Peyer's patch (tissue), 4 donors: Measurements from ENCODE around the gene MIER2. TPM values are rescaled to one million over a fixed set of nuclear protein-coding genes. Genes with fewer than 3 reads are reported as not detected.
A peak's percentile ranks its signal among the peaks of the same experiment; 100 is the strongest.

Experiments
- DNase-seq, 3 donors: peaks; one replicate each; pipeline ENCODE4 v3.0.0-alpha.2; 2017 to 2019
- H3K27ac ChIP-seq, 4 donors: fragments of 200-600 bp; sonication (generic); one replicate each; pipeline ENCODE4 v1.5.1; 2016 to 2019
- H3K27me3 ChIP-seq, 2 donors: fragments of 200-600 bp; sonication (generic); one replicate each; pipeline ENCODE4 v1.5.1; 2019
- H3K36me3 ChIP-seq, 3 donors: fragments of 200-600 bp; sonication (generic); one replicate each; pipeline ENCODE4 v1.5.1; 2016 to 2019
- H3K4me1 ChIP-seq, 4 donors: fragments of 200-600 bp; sonication (generic); one replicate each; pipeline ENCODE4 v1.5.1; 2016 to 2019
- H3K4me3 ChIP-seq, 4 donors: fragments of 200-600 bp; sonication (generic); 1 replicate in 3 of 4; 2 replicates in 1 of 4; pipeline ENCODE4 v1.5.1; 2016 to 2019; ENCODE audit warnings: mild to moderate bottlenecking in 1 of 4
- H3K9me3 ChIP-seq, 4 donors: fragments of 200-600 bp; sonication (generic); one replicate each; pipeline ENCODE4 v1.5.1; 2016 to 2019; ENCODE audit warnings: mild to moderate bottlenecking in 1 of 4
- POLR2A ChIP-seq, 2 donors: fragments of 450-650 bp; IDR thresholded peaks; one replicate each; pipeline ENCODE4 v1.5.1; 2017; ENCODE audit warnings: antibody characterized with exemption in 2 of 2, mild to moderate bottlenecking in 2 of 2, moderate library complexity in 2 of 2
- total RNA-seq, 4 donors: library from RNA; depleted of rRNA; stranded (reverse); fragments of >200 nt; gene quantifications; one replicate each; pipeline ENCODE4 v1.1.0, GENCODE V29; 2016
- TF ChIP-seq, protein P1 (sequence below), 6 experiments: fragments of 450-650 bp in 4 of 6; fragments of 200-600 bp in 2 of 6; sonication (generic) in 1 of 6; IDR thresholded peaks; one replicate each; pipeline ENCODE4 v1.5.1; 2017 to 2019; ENCODE audit warnings: antibody characterized with exemption in 6 of 6, mild to moderate bottlenecking in 3 of 6, moderate library complexity in 1 of 6

The MIER2 gene
- total RNA-seq, 4 donors from 2014 or later: 6.0 to 27.3 (median 20.9) TPM

DNA sequence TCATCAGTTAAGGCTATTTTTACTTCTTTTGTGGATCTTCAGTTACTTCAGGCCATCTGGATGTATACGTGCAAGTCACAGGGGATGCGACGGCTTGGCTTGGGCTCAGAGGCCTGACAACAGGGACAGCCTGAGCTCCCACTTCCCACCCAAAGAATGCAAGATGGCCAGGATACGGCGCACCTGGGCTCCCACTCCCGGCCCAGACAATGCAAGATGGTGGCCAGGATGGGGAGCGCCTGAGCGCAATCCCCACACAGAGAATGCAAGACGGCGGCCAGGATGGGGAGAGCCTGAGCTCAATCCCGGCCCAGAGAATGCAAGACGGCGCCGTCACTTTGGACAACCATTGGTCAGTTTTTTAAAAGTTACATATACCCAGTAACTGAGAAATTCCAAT lies 25.3 kb upstream of the MIER2 start:
- TF ChIP-seq POLR2A (IDR thresholded peaks at IDR 0.05): no peak
- TF ChIP-seq, protein P1, sequence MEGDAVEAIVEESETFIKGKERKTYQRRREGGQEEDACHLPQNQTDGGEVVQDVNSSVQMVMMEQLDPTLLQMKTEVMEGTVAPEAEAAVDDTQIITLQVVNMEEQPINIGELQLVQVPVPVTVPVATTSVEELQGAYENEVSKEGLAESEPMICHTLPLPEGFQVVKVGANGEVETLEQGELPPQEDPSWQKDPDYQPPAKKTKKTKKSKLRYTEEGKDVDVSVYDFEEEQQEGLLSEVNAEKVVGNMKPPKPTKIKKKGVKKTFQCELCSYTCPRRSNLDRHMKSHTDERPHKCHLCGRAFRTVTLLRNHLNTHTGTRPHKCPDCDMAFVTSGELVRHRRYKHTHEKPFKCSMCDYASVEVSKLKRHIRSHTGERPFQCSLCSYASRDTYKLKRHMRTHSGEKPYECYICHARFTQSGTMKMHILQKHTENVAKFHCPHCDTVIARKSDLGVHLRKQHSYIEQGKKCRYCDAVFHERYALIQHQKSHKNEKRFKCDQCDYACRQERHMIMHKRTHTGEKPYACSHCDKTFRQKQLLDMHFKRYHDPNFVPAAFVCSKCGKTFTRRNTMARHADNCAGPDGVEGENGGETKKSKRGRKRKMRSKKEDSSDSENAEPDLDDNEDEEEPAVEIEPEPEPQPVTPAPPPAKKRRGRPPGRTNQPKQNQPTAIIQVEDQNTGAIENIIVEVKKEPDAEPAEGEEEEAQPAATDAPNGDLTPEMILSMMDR (IDR thresholded peaks at IDR 0.05): no peak
- H3K4me1 ChIP-seq: no peaks in the 10 kb centered on the region
- H3K27ac ChIP-seq: no peak overlapping the region
- no peaks in the 10 kb centered on the region for H3K36me3 ChIP-seq
- no peak overlapping the region for H3K4me3 ChIP-seq
- H3K9me3 ChIP-seq: no peaks in the 10 kb centered on the region
- DNase-seq: peak in 1 of 3 donors; percentile 30
- no peaks in the 10 kb centered on the region for H3K27me3 ChIP-seq

DNA sequence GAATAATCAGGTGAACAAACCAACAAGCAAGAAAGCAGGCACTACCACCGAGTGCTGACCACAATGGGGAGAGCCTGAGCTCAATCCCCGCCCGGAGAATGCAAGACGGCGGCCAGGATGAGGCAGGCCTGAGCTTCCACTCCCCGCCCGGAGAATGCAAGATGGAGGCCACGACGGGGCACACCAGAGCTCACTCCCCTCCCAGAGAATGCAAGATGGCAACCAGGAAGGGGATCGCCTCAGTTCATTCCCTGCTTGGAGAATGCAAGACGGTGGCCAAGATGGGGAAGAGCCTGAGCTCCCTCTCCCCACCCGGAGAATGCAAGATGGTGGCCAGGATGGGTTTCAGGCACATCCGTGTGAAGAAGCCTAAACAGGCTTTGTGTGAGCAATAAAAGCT lies 24.7 kb upstream of the MIER2 start:
- no peak for TF ChIP-seq POLR2A (IDR thresholded peaks at IDR 0.05)
- TF ChIP-seq, protein P1 (IDR thresholded peaks at IDR 0.05): no peak
- no peaks in the 10 kb centered on the region for H3K9me3 ChIP-seq
- no peak overlapping the region for H3K27ac ChIP-seq
- no peaks in the 10 kb centered on the region for H3K36me3 ChIP-seq
- H3K4me3 ChIP-seq: no peak overlapping the region
- H3K27me3 ChIP-seq: no peaks in the 10 kb centered on the region
- DNase-seq: peak in 1 of 3 donors; percentile 23
- no peaks in the 10 kb centered on the region for H3K4me1 ChIP-seq

DNA sequence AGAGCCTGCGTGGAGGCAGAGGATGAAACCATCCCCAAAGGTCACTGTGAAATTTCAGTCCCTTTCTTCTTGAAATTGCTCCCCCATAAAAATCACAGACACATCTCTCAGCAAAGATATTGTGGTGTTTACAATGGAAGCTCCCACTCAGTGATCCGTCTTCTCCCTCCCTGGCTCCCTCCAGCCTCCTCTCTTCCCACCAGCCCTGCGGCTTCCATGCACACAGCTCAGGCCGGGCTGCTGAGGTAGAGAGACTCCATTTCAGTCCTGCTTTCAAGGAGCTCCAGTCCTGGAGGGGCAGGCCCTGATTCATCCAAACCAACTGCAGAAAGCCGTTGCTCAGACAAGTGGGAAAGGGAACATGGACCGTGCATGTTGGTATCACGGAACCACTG lies 24.0 kb upstream of the MIER2 start:
- peak in 2 of 3 donors; percentile 5 to 23 for DNase-seq
- TF ChIP-seq, protein P1 (IDR thresholded peaks at IDR 0.05): no peak
- TF ChIP-seq POLR2A (IDR thresholded peaks at IDR 0.05): no peak
- H3K9me3 ChIP-seq: no peaks in the 10 kb centered on the region
- no peaks in the 10 kb centered on the region for H3K36me3 ChIP-seq
- H3K27me3 ChIP-seq: no peaks in the 10 kb centered on the region
- H3K4me1 ChIP-seq: no peaks in the 10 kb centered on the region
- no peak overlapping the region for H3K4me3 ChIP-seq
- H3K27ac ChIP-seq: no peak overlapping the region

DNA sequence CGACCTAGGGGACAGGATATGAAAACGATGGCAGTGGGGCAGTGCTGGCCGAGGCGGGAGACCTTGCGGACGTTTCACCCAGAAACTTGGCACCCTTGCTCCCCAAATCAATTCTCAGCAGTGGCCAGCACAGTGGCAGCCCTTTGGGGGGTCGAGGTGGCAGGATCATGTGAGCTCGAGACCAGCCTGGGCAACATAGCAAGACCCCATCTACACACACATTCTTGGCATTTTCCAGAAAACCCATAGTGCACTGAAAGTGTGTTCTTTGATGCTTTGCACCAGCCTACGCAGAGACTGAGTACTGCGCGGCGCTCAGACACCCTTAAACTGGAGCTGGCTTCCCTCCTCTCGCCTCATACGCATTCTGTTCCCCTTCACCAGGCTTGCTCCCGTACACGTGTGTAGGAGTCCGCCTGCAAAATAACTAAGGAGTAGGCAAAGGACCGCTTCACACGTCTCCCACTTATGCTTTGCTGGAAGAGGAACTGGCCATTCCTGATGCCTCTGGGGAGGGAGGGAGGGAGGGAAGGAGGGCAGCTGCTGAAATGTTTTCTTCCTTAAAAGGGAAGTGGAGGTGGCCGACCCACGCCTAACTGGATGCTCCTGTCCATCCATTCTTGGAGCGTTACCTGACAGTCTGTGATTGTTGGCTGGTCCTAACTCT lies 23.5 kb upstream of the MIER2 start:
- no peaks in the 10 kb centered on the region for H3K27me3 ChIP-seq
- H3K36me3 ChIP-seq: no peaks in the 10 kb centered on the region
- H3K4me3 ChIP-seq: no peak overlapping the region
- no peak overlapping the region for H3K27ac ChIP-seq
- no peaks in the 10 kb centered on the region for H3K9me3 ChIP-seq
- peak in 2 of 3 donors; percentile 21 to 28 for DNase-seq
- no peak for TF ChIP-seq POLR2A (IDR thresholded peaks at IDR 0.05)
- TF ChIP-seq, protein P1 (IDR thresholded peaks at IDR 0.05): no peak
- H3K4me1 ChIP-seq: no peaks in the 10 kb centered on the region

DNA sequence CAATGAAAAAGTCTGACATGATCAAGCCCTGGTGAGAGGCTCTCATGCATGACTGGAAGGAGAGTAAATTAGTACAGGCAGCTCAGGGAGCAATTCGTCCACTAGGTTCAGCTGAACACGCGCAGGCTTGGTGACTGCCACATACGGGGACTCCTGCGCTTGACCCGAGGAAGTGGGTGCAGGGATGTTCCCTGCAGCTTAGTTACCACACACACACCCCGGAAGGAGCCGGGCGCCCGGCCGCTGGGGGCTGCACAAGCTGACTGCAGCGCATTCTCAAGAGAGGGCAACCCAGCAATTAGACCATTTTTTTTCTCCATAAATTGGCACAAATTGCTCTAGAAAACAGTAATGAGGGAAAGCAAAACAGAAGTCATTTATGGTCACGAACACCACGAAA lies 23.0 kb upstream of the MIER2 start:
- Histone ChIP-seq H3K4me1 (no peaks in the 10 kb centered on the region), H3K36me3 (no peaks in the 10 kb centered on the region), H3K27me3 (no peaks in the 10 kb centered on the region), H3K9me3 (no peaks in the 10 kb centered on the region), H3K27ac (no peak overlapping the region), H3K4me3 (no peak overlapping the region)
- no peak for TF ChIP-seq POLR2A (IDR thresholded peaks at IDR 0.05)
- TF ChIP-seq, protein P1 (IDR thresholded peaks at IDR 0.05): no peak
- peak in 1 of 3 donors; percentile 25 for DNase-seq
